GM21526 (cell line): ENCODE data around the gene SYTL3.

Experiments
- ATAC-seq: cut with Tn5 transposase; IDR thresholded peaks from one replicate; pipeline ENCODE4 v1.9.1; 2021; ENCODE audit warnings: moderate library complexity; ENCODE audit not compliant: unreplicated experiment, low FRiP score

The SYTL3 gene

DNA sequence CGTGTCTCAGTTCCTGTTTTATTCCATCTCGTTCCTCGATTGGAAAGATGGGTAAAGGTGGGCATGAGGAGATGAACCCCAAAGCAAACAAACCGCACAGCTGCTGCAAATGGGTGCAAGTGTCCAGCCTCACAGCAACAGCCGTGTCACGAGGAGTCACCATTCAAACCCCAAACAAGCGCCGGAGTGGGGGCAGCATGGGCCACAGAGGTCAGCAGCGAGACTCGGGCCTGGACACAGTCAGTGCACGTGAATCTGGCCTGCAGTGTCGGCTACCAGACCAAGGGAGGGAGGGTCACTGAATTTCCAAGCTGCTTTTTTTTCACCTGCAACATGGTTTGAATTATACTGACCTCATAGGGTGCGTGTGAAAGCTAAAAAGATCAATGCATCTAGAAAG lies 105.8 kb downstream of the SYTL3 start:
- no peak for ATAC-seq

DNA sequence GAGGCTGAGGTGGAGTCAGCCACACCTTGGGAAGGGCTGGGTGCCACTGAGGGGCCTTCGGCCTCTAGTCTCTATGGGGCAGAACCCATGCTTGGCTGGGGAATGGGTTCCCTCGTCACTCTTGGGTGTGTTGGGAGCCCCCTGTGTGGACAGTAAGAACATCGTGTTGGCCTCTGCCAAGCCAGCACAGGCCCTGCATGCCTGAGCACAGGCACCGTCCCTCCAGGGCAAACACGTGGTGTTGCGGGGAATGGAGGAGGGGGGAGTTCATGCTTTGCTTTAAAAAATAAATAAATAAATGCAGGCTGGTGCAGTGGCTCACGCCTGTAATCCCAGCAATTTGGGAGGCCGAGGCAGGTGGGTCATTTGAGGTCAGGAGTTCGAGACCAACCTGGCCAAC lies 106.3 kb downstream of the SYTL3 start:
- no peak for ATAC-seq

- no peak for ATAC-seq
These were observed 107.3 kb downstream of the SYTL3 start for GRCh38 chr6:158756977-158757752.

DNA sequence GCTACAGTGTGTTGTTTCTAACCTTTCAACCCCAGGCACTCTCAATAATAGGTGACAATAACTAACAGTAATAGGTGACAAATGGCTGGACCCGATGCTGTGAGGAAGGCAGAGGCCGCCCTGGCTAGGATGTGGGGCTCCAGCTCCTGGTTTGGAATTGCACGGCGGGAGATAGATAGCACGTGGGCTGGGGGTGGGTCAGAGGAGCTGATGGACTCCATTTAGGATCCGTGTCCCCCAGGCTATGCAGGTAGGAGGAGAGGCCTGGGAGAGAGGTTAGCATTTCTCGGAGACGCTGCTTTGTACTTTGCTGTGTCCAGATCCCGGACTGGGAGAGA lies 107.9 kb downstream of the SYTL3 start:
- no peak for ATAC-seq

DNA sequence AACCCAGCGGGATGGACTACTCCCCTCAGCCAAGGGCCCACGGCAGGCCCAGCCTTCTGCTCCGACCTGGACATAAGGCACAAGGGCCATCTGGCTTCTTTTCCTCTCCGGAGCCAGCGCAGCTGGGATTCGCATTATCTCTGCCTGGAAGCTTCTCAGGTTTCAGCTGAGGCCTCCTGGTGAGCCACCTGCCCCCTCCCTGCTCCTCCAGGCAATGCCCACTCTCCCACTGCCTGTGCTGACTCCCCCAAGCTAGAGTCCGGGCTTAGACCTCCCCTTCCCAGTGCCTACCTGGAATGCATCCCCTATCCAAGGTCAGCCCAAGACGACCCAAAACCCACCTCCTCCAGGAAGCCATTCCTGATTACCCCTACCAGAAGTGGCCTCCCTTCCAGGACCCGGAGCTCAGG lies 108.6 kb downstream of the SYTL3 start:
- ATAC-seq = no peak

GRCh38 chr6:158758941-158759479 lies 109.2 kb downstream of the SYTL3 start:
- ATAC-seq = no peak

DNA sequence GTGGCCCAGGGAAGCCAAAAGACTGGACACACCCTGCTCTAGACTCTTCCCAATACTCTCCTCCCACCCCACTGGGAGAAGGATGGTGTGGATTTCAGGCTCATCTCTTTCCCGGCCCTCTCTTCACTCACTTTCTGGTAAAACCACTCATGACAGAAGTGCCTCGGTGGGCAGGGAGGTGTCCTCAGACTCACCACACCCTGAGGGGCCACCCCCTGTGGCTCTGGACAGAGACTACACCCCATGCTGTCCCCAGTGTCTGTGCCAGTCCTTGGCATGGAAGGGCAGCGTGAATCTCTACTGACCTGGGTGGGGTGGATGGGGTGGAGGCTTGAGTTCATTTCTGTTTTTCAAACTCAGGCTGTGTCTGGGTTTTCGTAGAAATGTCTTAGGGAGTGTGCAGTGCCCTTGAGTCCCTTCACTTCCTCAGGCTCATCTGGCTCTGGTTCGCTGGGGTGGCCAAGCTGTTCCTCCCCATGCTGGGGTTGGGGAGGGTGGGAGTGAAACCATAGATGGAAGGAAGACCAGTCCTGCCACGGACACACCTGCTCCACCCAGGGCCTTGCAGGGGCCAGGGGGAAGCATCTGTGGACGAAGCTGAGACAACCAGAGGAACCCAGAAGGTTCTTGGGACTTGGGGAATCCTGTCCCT lies 110.2 kb downstream of the SYTL3 start:
- no peak for ATAC-seq

GRCh38 chr6:158760618-158761250 lies 110.9 kb downstream of the SYTL3 start:
- ATAC-seq = no peak

DNA sequence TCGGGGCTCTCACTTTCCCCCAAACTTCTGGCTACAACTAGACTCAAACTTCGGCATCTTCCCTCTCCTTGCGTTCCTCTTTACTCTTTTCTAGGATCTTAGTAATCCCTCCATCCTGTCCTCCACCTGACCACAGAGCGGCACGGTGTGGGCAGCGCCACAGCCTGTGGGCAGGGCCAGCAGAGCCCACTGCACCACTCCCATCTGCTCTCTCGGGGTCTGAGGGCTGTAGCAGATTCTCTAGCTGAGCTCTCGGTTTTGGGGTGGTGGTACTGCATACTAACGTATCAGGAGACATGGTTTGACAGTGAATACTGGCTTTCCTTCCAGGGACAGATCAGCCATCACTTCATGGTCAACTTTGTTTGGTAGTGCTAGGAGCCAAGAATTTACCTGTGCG lies 111.9 kb downstream of the SYTL3 start:
- ATAC-seq = no peak

GRCh38 chr6:158762787-158763433 lies 113.1 kb downstream of the SYTL3 start:
- ATAC-seq = no peak

DNA sequence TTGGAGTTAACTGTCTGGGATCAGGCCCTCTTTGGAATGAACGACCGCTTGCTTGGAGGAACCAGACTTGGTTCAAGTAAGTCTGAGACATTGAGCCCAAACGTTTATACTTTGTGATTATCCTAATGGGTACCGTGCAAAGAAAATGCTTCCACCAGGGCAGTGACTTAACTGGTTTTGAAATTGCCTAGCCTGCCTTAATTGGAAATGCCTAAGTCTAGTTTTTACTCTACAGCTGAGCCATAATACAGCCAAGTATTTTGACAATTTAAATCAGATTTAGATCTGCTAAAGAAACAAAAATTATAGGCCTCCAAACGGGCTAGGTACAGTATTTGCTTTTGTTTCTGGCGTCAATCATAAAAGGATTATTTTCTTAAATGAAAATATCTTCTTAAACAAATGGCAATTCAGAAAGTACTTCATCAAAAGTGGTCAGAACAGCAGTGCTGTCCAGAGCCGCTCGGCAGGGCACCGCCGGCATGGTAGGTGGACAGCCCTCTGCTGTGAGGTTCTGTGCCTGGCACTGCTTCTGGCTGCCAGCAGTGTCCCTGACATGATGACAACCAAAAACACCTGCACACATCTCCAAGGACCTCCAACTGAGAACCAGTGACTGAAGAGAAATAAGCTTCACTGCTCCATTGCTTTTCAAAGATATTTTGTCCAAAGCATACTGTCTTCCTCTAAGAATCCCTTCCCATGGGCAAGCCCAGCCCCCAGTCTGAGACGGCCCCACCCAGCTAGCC lies 113.8 kb downstream of the SYTL3 start:
- no peak for ATAC-seq

- ATAC-seq = no peak
These were observed 114.5 kb downstream of the SYTL3 start for GRCh38 chr6:158764183-158764849.

DNA sequence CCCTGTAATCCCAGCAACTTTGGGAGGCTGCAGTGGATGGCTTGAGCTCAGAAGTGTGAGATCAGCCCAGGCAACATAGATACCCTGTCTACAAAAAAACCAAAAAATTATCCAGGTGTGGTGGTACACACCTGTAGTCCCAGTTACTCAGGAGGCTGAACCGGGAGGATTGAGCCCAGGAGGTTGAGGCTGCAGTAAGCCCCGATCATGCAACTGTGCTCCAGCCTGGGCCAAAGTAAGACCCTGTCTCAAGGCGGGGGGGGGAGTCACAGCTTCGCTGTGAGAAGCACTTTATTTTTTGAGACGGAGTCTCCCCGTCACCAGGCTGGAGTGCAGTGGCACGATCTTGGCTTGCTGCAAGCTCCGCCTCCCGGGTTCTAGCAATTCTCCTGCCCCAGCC lies 115.1 kb downstream of the SYTL3 start:
- no peak for ATAC-seq

DNA sequence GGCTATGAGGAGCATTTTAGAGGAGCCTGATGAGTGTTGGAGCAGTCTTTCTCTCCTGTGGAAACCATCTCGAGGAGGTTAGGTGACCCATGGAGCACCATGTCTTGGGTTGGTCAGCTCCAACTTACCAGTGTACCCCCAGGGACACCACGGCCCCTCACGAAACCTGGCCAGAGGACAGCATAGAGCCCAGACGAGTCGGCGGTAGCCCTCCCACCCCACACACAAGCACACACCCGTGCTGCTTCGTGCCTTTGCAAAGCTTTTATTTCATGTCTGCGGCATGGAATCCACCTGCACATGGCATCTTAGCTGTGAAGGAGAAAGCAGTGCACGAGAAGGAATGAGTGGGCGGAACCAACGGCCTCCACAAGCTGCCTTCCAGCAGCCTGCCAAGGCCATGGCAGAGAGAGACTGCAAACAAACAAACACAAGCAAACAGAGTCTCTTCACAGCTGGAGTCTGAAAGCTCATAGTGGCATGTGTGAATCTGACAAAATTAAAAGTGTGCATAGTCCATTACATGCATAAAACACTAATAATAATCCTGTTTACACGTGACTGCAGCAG lies 115.7 kb downstream of the SYTL3 start:
- ATAC-seq = no peak

DNA sequence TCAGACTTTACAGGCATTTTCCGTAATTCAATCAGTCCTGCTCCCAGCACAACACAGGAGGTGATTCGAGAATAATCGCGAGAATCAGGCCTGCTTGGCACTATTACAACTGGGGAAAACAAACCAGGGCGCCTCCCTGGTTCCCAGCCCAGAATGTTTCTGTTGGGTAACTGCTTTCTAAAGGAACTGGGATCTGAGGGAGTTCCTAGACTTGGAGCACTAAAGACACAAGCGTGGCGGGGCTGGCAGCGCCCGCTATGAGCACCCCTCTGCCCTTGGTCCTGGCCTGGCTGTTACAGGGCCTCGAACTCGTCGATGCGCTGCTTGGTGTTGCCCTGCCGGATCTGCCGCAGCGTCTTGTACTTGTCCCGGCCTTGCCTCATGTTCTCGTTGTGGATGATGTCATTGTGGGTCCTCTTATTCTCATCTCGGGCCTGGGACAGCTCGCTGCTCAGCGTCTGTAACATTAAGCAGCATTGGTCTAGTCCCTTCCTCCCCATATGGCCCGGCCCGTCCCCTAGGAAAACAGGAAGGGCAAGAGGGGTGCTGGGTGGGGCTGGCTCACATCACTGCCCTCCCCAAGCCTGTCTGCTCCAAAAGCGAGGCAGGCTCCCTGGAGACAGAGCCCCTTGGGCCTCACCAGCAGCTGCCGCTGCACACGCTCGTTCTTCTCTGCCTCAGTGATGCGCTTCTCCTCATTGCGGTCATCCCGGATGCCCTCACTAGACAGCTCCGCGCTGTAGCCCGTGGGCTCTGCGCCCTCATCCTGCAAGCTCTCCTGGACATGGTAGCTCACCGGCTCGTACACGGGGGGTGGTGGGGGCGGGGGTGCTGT lies 117.0 kb downstream of the SYTL3 start:
- no peak for ATAC-seq

- ATAC-seq = no peak
These were observed 117.9 kb downstream of the SYTL3 start for GRCh38 chr6:158767709-158768108.

GRCh38 chr6:158768436-158768835 lies 118.6 kb downstream of the SYTL3 start:
- no peak for ATAC-seq

- ATAC-seq = no peak
These were observed 119.4 kb downstream of the SYTL3 start for GRCh38 chr6:158769234-158769770.
